ENCODE data around the gene NHP2.

Gene NHP2

DNA sequence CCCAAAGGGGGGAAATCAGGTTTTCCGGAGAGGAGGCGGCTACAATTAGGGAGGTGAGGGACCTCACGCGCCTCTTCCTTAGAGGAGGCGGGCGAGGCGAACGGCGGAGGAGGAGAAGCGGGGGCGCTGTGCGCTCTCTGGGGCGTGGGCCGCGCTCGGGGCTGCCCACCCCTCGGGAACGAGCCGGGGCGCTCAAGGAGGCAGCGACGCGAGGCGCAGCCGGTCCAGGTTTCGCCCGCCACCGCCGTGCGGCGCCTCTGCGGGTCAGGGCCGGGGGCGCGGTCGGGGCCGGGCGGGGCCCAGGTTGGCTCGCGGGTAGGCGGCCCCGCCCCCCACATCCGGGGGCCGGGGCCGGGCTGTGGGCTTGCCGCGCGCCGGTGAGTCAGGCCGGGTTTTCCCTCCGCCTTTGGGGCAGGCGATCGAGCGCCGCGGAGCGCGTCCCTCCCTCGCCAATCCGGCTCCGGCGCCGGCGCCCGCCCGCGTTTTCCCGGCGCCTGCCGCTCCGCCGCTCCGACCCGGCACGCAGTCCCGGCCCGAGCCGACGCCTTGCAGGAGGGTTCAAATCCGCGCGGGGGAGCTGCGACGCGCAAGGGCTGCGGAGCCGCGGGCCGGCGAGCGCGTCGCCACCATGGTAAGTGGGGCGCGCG lies 40.4 kb downstream of the NHP2 start, which contains the start of gene N4BP3:
Gene N4BP3 (plus strand): TSS at position 392 of the 647 bp plus-strand sequence. CDS start 6,052 bp downstream, outside the sequence.
- peak; percentile 94 for DNase-seq

DNA sequence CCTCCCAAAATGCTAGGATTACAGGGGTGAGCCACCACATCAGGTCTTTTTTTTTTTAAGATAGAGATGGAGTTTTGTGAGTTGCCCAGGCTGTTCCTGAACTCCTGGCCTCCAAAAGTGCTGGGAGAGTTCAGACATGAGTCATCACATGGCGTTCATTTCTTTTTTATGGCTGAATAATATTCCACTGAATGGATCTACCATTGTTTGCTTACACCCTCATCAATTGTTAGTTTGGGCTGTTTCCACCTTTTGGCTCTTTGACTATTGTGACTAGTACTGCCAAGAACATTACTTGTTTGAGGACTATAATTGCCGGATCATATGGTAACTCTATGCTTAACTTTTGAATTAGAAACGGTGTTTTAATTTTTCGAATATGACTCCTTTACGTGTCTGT lies 41.1 kb downstream of the NHP2 start:
- no peak for DNase-seq

GRCh38 chr5:178111925-178112324 lies 41.8 kb downstream of the NHP2 start:
- DNase-seq, result no peak

DNA sequence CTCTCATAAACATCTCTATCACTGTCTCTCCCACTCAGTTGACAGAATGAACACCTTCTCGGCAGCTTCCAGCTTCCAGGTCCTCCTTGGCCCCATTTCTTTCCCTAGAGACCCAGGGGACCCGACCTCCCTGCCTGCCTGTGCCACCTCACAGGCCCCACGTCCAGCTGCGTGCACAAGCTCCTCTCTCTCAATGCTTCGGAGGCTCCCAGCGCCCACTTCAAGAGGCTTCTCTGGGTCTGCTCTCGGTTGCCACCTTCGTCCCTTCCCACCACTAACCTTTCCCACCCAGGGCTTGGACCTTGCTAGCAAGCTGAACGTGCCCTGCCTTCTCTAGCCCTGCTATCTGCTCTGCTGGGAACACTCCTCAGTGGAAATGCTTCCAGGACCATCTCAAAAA lies 43.2 kb downstream of the NHP2 start:
- DNase-seq, result no peak

- no peak for DNase-seq
Measured at GRCh38 chr5:178108966-178109365, 44.7 kb downstream of the NHP2 start.

- DNase-seq, result no peak
Measured at GRCh38 chr5:178108446-178108845, 45.2 kb downstream of the NHP2 start.

DNA sequence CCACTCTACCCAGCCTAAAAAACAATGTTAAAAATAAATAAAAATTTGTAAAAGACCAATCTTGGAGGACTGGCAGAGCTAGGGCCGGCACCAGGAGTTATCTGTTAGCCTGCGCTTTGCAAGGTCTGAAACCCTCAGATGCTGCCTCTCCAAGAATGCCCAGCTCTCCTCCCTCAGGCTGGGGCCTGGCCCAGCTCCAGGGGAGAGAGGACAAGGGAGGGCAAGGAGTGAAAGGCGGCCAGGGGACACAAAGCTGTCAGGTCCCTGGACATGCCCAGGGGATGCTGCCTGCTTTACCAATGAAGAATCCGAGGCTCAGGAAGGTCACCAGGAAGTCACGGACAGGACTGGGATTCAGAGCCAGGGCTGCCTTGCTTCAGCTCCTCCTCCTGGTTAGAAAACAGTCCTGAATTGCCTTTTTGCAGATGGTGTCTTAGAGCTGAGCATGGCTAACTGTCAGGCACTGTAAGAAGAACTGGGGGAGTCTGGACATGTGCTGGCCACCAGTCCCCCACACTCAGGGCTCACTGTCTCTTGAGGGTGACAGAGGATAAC lies 45.9 kb downstream of the NHP2 start:
- DNase-seq, result no peak

GRCh38 chr5:178106556-178107239 lies 47.0 kb downstream of the NHP2 start:
- no peak for DNase-seq

- no peak for DNase-seq
Measured at GRCh38 chr5:178106086-178106485, 47.6 kb downstream of the NHP2 start.

DNA sequence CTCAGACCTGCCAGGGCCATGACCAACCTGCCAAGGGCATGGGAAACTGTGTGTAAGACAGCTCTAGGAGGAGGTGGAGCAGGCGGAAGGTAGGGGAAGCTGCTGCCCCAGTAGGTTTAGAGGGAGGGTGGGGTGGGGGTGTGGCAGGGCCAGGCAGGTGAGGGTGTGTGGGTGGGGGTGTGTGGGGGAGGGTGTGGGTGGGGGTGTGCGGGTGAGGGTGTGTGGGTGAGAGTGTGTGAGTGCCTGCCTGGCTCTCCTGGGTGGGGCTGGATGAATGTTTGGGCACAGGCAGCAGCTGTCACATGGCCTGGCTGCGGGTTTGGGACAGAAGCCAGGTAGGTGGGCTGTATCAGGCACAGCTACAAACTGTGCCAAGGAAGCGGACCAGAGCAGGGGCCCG lies 49.2 kb downstream of the NHP2 start:
- DNase-seq, result no peak

DNA sequence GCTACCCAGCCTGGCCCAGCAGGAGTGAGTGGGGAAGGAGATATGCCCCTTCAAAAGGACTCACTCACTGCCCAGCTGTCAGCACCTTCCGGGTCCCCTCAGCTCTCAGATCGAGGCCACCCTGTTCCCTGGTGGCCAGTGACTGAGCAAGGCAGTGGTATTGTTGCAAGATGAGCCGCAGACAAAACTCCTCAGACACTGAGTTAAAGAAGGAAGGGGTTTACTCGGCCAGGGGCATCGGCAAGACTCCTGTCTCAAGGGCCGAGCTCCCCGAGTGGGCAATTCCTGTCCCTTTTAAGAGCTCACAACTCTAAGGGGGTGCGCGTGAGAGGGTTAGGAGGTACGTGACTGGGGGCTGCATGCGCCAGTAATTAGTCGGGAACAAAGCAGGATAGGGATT lies 50.1 kb downstream of the NHP2 start:
- DNase-seq, result no peak
